Neural progenitor cell (in vitro differentiated cells): ENCODE data around the gene ALDH5A1.

Experiments used
- CTCF ChIP-seq: fragments of 200-600 bp; sonication (generic); IDR thresholded peaks from 2 replicates; pipeline ENCODE4 v1.5.1; 2017; ENCODE audit warnings: antibody characterized with exemption, mild to moderate bottlenecking
- EZH2 ChIP-seq: fragments of 200-600 bp; sonication (generic); IDR thresholded peaks from 2 replicates; pipeline ENCODE4 v1.6.1; 2017; ENCODE audit warnings: antibody characterized with exemption, mild to moderate bottlenecking, moderate library complexity
- EZH2phosphoT487 ChIP-seq: fragments of 200-600 bp; sonication (generic); IDR thresholded peaks from 2 replicates; pipeline ENCODE4 v1.6.1; 2017; ENCODE audit warnings: antibody characterized with exemption

DNA sequence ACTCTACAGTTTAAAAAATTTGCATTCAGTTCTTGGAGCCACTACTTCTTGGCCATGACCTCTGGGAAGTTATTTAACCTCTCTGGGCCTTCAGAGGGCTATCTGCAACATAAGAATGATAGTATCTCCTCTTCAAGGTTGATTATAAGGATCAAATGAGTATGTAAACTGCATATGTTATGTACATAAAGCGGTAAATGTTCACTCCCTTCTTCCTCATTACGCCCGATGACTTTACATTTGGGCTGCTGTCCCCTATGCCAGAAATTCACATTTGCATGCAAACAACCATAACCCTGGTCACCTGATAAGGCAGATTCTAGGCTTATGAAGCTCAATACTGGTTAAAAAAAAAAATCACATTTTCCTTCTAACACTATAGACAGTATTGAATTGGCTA lies 50.4 kb downstream of the ALDH5A1 start:
- TF ChIP-seq EZH2phosphoT487 (no peak), CTCF (no peak), EZH2 (no peak)
